Measurements from ENCODE around the gene ANKS1A.

Gene ANKS1A

DNA sequence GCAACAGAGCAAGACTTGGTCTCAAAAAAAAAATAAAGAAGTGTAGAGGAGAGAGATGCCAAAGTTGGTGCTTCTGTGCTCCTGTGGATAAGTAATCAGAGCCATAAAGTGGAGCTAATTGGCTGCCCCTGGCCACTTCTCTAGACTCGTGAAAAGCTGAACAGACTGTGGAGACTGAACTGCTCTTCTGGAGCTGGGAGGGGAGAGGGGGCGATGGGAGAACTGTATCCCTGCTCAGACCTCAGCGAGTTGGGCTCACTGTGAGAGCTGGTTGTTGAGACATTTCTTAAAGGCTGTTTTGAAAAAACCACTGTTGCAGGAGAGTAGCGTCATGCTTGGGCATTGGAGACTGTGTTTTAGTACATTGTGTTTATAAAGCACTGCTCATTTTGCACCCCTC lies 126.4 kb downstream of the ANKS1A start:
- in situ Hi-C loops (cut with HindIII; ENCODE audit: low sequenced_read_pairs) = no loop called here
- TF ChIP-seq, protein P1, sequence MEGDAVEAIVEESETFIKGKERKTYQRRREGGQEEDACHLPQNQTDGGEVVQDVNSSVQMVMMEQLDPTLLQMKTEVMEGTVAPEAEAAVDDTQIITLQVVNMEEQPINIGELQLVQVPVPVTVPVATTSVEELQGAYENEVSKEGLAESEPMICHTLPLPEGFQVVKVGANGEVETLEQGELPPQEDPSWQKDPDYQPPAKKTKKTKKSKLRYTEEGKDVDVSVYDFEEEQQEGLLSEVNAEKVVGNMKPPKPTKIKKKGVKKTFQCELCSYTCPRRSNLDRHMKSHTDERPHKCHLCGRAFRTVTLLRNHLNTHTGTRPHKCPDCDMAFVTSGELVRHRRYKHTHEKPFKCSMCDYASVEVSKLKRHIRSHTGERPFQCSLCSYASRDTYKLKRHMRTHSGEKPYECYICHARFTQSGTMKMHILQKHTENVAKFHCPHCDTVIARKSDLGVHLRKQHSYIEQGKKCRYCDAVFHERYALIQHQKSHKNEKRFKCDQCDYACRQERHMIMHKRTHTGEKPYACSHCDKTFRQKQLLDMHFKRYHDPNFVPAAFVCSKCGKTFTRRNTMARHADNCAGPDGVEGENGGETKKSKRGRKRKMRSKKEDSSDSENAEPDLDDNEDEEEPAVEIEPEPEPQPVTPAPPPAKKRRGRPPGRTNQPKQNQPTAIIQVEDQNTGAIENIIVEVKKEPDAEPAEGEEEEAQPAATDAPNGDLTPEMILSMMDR (IDR thresholded peaks at IDR 0.05; ENCODE audit: low read depth, low read length) = no peak
- H3K4me3 ChIP-seq (ENCODE audit: low read depth, low read length) = no peak overlapping the region
- DNase-seq (ENCODE audit: low read depth, low spot score) = no peak

DNA sequence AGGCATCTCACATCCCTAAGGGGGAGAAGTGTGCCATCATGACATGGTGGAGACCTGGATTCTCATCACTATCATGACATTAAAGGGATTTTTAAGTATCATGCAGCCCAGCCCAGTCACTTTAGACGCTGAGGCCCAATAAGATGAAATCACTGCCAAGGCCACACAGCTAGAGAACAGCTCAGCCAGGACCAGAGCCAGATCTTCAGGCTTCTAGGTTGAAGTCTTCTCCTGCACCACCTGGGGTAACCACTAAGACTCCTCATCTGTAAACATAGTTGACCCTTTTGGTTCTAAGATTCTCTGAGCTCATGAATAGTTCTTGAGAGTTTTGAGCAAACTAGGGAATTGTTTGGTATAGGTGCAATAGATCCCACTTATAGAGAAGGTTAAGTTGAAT lies 126.9 kb downstream of the ANKS1A start:
- DNase-seq (ENCODE audit: low read depth, low spot score) = peak; percentile 23
- no peak overlapping the region for H3K4me3 ChIP-seq (ENCODE audit: low read depth, low read length)
- TF ChIP-seq, protein P1 (IDR thresholded peaks at IDR 0.05; ENCODE audit: low read depth, low read length) = no peak
- in situ Hi-C loops (cut with HindIII; ENCODE audit: low sequenced_read_pairs) = no loop called here

DNA sequence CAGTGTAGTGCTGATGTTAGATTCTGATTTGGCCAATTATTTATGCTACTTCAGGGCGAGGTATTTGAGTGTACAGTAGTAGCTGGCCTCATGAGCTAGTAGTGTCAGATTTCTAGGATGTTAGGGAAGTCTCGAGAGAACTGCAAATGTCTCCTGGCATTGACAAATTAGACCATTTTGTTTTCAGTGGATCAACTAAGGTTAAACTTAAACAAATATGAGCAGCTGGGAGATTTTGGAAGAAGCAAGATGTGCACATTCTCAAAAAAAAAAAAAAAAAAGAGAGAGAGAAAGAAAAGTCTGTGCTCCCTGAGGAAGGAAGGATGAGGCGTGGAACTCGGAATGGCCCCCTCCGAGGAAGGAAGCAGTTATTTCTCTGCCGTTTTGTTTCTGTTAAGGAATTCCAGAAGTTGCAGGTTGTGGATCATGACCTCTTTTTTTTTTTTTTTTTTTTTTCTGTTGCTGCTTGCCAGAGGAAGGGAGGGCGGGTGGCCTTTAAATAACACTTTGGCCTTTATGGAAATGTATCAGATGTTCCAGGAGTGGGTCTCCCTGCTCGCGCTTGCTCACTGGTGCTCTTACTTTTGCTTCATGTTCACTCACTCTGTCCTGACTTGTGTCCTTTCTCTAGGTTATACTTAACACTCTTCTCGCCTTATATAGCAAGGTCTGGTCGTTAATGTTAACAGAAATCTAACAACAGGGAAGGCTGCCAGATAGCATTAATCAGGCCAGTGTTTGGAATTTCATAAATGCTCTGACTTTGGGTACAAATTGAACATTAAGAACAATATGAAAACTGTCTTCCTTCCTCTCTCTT lies 127.7 kb downstream of the ANKS1A start:
- no peak overlapping the region for H3K4me3 ChIP-seq (ENCODE audit: low read depth, low read length)
- TF ChIP-seq, protein P1 (IDR thresholded peaks at IDR 0.05; ENCODE audit: low read depth, low read length) = no peak
- peak; percentile 75 for DNase-seq (ENCODE audit: low read depth, low spot score)
- in situ Hi-C loops (cut with HindIII; ENCODE audit: low sequenced_read_pairs) = no loop called here

DNA sequence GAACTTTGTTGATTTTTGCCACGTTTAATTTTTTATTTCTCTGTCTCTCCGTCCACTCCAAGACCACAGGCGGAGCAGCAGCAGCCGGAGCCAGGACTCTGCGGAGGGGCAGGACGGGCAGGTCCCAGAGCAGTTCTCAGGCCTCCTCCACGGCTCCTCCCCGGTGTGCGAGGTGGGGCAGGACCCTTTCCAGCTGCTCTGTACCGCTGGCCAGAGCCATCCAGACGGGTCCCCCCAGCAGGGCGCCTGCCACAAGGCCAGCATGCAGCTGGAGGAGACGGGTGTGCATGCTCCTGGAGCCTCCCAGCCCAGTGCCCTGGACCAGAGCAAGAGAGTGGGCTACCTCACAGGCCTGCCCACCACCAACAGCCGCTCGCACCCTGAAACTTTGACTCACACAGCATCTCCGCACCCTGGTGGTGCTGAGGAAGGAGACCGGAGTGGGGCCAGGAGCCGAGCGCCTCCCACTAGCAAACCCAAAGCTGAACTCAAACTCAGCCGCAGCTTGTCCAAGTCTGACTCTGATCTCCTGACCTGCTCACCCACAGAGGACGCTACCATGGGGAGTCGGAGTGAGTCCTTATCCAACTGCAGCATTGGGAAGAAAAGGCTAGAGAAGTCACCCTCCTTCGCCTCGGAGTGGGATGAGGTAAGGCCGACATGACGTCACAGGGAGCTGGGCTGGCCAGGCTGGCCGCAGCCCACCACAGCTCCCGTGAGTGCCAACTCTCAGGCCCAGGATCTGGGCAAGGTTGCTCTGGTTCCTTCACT lies 128.5 kb downstream of the ANKS1A start:
- DNase-seq (ENCODE audit: low read depth, low spot score) = peak; percentile 22
- peak overlapping the region; percentile 4 for H3K4me3 ChIP-seq (ENCODE audit: low read depth, low read length)
- in situ Hi-C loops (cut with HindIII; ENCODE audit: low sequenced_read_pairs) = no loop called here
- TF ChIP-seq, protein P1 (IDR thresholded peaks at IDR 0.05; ENCODE audit: low read depth, low read length) = no peak

DNA sequence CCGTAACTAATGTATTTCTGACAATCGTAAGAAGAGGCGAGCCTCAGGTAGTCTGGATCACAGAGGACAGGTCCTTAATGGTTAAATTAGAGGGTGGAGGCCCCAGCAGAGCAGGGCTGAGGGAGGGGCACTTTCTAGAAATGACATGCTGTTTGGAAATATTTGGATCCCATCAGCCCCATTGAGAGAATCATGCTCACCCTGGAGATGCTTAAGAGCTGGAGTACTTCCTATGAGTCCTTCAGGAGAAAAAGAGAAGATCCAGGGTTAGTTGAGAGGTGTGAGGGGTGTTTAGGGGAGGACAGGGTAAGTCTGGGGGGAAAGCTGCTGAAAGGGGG lies 129.1 kb downstream of the ANKS1A start:
- in situ Hi-C loops (cut with HindIII; ENCODE audit: low sequenced_read_pairs) = no loop called here
- TF ChIP-seq, protein P1 (IDR thresholded peaks at IDR 0.05; ENCODE audit: low read depth, low read length) = no peak
- no peak overlapping the region for H3K4me3 ChIP-seq (ENCODE audit: low read depth, low read length)
- no peak for DNase-seq (ENCODE audit: low read depth, low spot score)

DNA sequence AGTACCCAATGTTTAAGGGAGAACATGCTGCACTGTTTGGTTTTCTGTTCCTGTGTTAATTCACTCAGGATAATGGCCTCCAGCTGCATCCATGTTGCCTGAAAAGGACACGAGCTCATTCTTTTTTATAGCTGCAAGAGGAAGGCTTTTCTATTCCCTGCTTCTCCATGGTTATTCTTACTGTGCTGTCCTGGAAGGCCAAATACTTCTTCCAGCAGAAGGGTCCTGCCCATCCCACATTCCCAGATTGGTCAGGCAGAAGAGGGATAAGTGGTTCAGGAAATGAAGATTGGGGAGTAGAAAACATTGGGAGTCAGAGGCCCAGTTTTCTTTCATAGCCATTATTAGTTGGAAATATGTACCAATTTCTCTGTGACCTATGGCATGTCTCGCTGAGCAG lies 129.7 kb downstream of the ANKS1A start:
- in situ Hi-C loops (cut with HindIII; ENCODE audit: low sequenced_read_pairs) = no loop called here
- TF ChIP-seq, protein P1 (IDR thresholded peaks at IDR 0.05; ENCODE audit: low read depth, low read length) = no peak
- no peak for DNase-seq (ENCODE audit: low read depth, low spot score)
- H3K4me3 ChIP-seq (ENCODE audit: low read depth, low read length) = no peak overlapping the region

Data from astrocyte of the spinal cord (primary cell).